Activated gamma-delta T cell (primary cell): ENCODE measurements around the gene ZFPM1.

Experiments
- DNase-seq: peaks from one replicate; lab custom pipeline; 2025; lab: John Stamatoyannopoulos, UW

The ZFPM1 gene

GRCh38 chr16:88566158-88566557 is 113.1 kb downstream of the ZFPM1 start:
- DNase-seq: no peak

- no peak for DNase-seq
These were observed 115.9 kb downstream of the ZFPM1 start for GRCh38 chr16:88568710-88569613.

GRCh38 chr16:88569614-88569984 is 116.5 kb downstream of the ZFPM1 start:
- peak; percentile 43 for DNase-seq

GRCh38 chr16:88569985-88570690 is 117.1 kb downstream of the ZFPM1 start, which contains the start of gene ZC3H18:
TSS of gene ZC3H18 (plus strand) at chr16:88570403. CDS start at chr16:88577124, 6,721 bp downstream.
- peak; percentile 98 for DNase-seq

- peak; percentile 40 for DNase-seq
These were observed 117.6 kb downstream of the ZFPM1 start for GRCh38 chr16:88570691-88571092.

- no peak for DNase-seq
These were observed 122.2 kb downstream of the ZFPM1 start for GRCh38 chr16:88575251-88575650.

GRCh38 chr16:88576307-88576706 is 123.2 kb downstream of the ZFPM1 start:
- DNase-seq: no peak

GRCh38 chr16:88577166-88577565 is 124.1 kb downstream of the ZFPM1 start:
- DNase-seq: no peak

GRCh38 chr16:88578446-88579313 is 125.6 kb downstream of the ZFPM1 start:
- DNase-seq: no peak

- no peak for DNase-seq
These were observed 127.3 kb downstream of the ZFPM1 start for GRCh38 chr16:88580371-88580770.

GRCh38 chr16:88581033-88581432 is 128.0 kb downstream of the ZFPM1 start:
- DNase-seq: no peak

- no peak for DNase-seq
These were observed 130.0 kb downstream of the ZFPM1 start for GRCh38 chr16:88582912-88583575.

GRCh38 chr16:88584676-88585075 is 131.6 kb downstream of the ZFPM1 start:
- DNase-seq: no peak

- DNase-seq: no peak
These were observed 132.2 kb downstream of the ZFPM1 start for GRCh38 chr16:88585269-88585668.

- DNase-seq: no peak
These were observed 133.0 kb downstream of the ZFPM1 start for GRCh38 chr16:88585927-88586581.
